ENCODE data around the gene FAF1. TPM values are rescaled to one million over a fixed set of nuclear protein-coding genes. Genes with fewer than 3 reads are reported as not detected.
A peak's percentile ranks its signal among the peaks of the same experiment; 100 is the strongest.

FAF1 gene
- total and polyA plus RNA-seq, 4 donors, result 8.6 to 45.0 (median 18.2) TPM

GRCh38 chr1:50980505-50980904 lies 20.4 kb upstream of the FAF1 start (continued):
- TF ChIP-seq, protein P1, sequence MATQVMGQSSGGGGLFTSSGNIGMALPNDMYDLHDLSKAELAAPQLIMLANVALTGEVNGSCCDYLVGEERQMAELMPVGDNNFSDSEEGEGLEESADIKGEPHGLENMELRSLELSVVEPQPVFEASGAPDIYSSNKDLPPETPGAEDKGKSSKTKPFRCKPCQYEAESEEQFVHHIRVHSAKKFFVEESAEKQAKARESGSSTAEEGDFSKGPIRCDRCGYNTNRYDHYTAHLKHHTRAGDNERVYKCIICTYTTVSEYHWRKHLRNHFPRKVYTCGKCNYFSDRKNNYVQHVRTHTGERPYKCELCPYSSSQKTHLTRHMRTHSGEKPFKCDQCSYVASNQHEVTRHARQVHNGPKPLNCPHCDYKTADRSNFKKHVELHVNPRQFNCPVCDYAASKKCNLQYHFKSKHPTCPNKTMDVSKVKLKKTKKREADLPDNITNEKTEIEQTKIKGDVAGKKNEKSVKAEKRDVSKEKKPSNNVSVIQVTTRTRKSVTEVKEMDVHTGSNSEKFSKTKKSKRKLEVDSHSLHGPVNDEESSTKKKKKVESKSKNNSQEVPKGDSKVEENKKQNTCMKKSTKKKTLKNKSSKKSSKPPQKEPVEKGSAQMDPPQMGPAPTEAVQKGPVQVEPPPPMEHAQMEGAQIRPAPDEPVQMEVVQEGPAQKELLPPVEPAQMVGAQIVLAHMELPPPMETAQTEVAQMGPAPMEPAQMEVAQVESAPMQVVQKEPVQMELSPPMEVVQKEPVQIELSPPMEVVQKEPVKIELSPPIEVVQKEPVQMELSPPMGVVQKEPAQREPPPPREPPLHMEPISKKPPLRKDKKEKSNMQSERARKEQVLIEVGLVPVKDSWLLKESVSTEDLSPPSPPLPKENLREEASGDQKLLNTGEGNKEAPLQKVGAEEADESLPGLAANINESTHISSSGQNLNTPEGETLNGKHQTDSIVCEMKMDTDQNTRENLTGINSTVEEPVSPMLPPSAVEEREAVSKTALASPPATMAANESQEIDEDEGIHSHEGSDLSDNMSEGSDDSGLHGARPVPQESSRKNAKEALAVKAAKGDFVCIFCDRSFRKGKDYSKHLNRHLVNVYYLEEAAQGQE (IDR thresholded peaks at IDR 0.05), result no peak
- no peak for TF ChIP-seq RXRA (IDR thresholded peaks at IDR 0.05)

DNA sequence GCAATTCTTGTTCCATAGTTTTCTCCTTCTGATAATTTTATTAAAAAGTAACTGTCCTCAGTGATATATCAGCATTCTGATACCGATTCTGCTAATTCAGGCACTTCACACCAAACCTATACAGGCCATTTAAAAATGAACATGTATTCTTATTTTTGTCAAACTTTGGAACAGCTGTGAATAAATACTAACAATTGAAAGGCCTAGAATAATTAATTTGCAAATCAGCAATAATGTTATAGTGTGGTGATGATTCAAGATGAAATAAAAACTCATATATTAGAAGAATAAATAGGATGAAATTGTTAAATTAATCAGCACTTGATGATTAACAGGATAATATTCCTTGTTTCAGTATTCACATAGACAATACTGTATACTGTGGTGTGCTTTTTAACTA lies 19.9 kb upstream of the FAF1 start:
- H3K4me1 ChIP-seq (ENCODE audit: control insufficient read depth in 4 of 4, insufficient read depth in 4 of 4, low read length in 3 of 4), result peaks cover 0 to 23% (median 16%) of the 10 kb centered on the region in 4 donors

More for the DNA sequence above, 19.9 kb upstream of the FAF1 start:
- Histone ChIP-seq H3K9me3 (ENCODE audit: control insufficient read depth in 4 of 4, low read length in 3 of 4) (no peaks in the 10 kb centered on the region), H3K9ac (ENCODE audit: low read depth in 1 of 2, low read length in 2 of 2) (peak overlapping the region in 1 of 2 donors; percentile 93), H3K36me3 (ENCODE audit: control insufficient read depth in 4 of 4, insufficient read depth in 3 of 4, low read depth in 1 of 4, low read length in 3 of 4) (no peaks in the 10 kb centered on the region), H3K27ac (ENCODE audit: low read depth in 1 of 2, low read length in 2 of 2) (no peak overlapping the region), H3K4me3 (ENCODE audit: low read depth in 1 of 3, low read length in 3 of 3) (no peak overlapping the region), H3K27me3 (ENCODE audit: control insufficient read depth in 4 of 4, insufficient read depth in 4 of 4, low read length in 3 of 4) (no peaks in the 10 kb centered on the region)
- TF ChIP-seq FOXA1 (IDR thresholded peaks at IDR 0.05) (no peak), SP1 (IDR thresholded peaks at IDR 0.05) (no peak), GABPA (IDR thresholded peaks at IDR 0.05 in 1 of 2, conservative IDR thresholded peaks at IDR 0.05 in 1 of 2) (no peak), FOXA2 (IDR thresholded peaks at IDR 0.05) (no peak), YY1 (IDR thresholded peaks at IDR 0.05) (no peak), RXRA (IDR thresholded peaks at IDR 0.05) (no peak), CTCF (IDR thresholded peaks at IDR 0.05; ENCODE audit: low read depth, low read length, missing input control) (no peak), TAF1 (conservative IDR thresholded peaks at IDR 0.05) (no peak), JUND (IDR thresholded peaks at IDR 0.05) (no peak), HNF4G (IDR thresholded peaks at IDR 0.05) (no peak), EGR1 (IDR thresholded peaks at IDR 0.05; ENCODE audit: low read depth in 2 of 2) (no peak), RAD21 (IDR thresholded peaks at IDR 0.05) (no peak), NR2F2 (IDR thresholded peaks at IDR 0.05) (no peak)
- TF ChIP-seq, protein P2, sequence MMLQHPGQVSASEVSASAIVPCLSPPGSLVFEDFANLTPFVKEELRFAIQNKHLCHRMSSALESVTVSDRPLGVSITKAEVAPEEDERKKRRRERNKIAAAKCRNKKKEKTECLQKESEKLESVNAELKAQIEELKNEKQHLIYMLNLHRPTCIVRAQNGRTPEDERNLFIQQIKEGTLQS (IDR thresholded peaks at IDR 0.05), result no peak
- TF ChIP-seq, protein P3, sequence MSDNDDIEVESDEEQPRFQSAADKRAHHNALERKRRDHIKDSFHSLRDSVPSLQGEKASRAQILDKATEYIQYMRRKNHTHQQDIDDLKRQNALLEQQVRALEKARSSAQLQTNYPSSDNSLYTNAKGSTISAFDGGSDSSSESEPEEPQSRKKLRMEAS (IDR thresholded peaks at IDR 0.05), result no peak
- TF ChIP-seq, protein P4, sequence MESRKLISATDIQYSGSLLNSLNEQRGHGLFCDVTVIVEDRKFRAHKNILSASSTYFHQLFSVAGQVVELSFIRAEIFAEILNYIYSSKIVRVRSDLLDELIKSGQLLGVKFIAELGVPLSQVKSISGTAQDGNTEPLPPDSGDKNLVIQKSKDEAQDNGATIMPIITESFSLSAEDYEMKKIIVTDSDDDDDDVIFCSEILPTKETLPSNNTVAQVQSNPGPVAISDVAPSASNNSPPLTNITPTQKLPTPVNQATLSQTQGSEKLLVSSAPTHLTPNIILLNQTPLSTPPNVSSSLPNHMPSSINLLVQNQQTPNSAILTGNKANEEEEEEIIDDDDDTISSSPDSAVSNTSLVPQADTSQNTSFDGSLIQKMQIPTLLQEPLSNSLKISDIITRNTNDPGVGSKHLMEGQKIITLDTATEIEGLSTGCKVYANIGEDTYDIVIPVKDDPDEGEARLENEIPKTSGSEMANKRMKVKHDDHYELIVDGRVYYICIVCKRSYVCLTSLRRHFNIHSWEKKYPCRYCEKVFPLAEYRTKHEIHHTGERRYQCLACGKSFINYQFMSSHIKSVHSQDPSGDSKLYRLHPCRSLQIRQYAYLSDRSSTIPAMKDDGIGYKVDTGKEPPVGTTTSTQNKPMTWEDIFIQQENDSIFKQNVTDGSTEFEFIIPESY (IDR thresholded peaks at IDR 0.05), result no peak
- TF ChIP-seq, protein P1 (IDR thresholded peaks at IDR 0.05), result no peak
- DNase-seq (ENCODE audit: low spot score), result no peak
- WGBS, result 56% methylated on average over 1 of the region's 1 CpG

Data from liver (tissue), 9 donors.